Umbilical cord (tissue), 2 donors: Measurements from ENCODE around the gene FBXL19. TPM values are rescaled to one million over a fixed set of nuclear protein-coding genes. Genes with fewer than 3 reads are reported as not detected.

ENCODE experiments used
- DNase-seq: peaks from one replicate; pipeline ENCODE4 v3.0.0-alpha.2; 2015; ENCODE audit warnings: low spot score
- total RNA-seq: library from RNA; depleted of rRNA; stranded (reverse); fragments of >200 nt; gene quantifications from one replicate; pipeline ENCODE4 v1.2.3, GENCODE V29; 2014; ENCODE audit warnings: low replicate concordance; ENCODE audit not compliant: insufficient read depth

The FBXL19 gene
- total RNA-seq, 1 donor from 2014 or later: 10.6 TPM

DNA sequence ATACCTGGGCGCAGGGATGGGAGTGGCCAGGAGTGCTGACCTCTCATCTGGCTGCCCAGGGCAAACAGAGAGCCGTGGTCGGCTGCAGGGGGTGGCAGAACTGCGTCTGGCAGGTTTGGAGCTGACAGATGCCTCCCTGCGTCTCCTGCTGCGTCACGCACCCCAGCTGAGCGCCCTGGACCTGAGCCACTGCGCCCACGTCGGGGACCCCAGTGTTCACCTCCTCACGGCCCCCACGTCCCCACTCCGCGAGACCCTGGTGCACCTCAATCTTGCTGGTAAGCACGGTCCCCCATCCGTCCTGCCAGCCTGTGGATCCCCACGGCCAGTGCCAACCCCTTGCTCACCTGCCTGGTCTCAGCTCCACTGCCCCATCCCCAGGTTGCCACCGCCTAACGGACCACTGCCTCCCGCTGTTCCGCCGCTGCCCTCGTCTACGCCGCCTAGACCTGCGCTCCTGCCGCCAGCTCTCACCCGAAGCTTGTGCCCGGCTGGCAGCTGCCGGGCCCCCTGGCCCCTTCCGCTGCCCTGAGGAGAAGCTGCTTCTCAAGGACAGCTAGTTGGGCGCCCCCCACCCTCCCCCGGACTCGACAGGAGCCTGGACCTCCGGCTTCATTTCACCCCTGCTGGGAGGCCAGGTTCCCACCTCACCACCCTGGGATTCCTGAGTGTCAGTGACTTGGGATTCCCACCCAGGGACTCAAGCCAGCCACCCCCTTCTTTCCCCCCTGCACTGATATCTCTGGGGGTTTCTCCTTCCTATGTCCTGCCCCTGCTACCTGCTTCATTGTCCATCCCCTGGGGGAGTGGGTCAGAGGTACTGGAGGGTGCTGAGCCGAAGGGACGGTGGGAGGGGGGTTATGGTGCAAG is 23.5 kb downstream of the FBXL19 start:
- DNase-seq: no peak

DNA sequence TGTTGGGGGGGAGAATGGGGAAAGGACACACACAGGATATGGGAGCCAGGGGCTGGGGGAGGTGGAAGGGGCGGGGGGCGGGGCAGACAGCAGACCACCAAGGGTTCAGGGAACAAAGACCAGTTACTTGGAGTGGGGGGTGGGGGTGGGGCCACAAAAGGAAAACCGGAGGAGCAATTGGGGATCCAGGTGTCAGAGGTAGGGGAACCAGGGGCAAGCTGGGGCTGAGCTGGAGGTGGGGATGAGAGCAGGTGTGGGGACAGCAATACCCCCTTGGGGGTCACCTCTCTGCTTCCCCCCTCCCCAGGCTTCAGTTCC is 24.1 kb downstream of the FBXL19 start:
- no peak for DNase-seq

DNA sequence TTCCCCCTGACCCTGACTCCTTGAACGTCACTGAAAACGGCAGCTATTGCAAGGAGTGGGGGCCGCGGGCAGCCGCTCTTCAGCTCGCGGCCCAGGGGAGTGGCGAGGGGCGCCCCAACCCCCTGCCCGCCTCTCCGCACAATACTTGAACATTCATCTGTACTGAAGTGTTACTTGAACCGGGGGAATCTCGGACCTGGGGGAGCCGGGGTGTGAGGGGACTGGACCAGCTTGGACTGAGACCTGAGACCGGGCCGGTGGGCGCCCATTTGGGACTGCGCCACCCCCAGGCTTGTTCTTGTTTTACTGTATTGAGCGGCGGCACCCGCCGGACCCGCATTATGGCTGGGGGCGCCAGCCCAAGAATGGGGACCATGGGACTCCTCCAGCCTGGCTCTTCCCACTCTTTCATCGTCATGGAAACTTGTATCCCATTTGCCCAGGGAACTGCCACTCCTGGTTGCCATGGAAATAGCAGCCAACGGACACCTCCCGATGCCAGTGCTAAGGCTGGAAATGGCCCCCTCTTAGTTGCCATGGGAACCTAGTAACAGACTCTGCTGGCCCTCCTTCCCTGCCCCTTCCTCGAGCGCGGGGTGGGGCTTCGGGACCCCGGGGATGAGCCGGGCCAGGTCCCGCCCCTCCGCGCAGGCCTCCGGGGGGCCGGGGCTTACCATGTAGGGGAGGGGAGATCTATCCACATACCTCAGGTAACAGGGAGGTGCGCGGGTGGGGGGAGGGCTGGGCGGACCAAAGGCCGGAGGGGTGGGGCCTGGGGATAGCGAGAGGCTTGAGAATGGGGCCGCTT is 24.7 kb downstream of the FBXL19 start:
- DNase-seq: peak; percentile 100

DNA sequence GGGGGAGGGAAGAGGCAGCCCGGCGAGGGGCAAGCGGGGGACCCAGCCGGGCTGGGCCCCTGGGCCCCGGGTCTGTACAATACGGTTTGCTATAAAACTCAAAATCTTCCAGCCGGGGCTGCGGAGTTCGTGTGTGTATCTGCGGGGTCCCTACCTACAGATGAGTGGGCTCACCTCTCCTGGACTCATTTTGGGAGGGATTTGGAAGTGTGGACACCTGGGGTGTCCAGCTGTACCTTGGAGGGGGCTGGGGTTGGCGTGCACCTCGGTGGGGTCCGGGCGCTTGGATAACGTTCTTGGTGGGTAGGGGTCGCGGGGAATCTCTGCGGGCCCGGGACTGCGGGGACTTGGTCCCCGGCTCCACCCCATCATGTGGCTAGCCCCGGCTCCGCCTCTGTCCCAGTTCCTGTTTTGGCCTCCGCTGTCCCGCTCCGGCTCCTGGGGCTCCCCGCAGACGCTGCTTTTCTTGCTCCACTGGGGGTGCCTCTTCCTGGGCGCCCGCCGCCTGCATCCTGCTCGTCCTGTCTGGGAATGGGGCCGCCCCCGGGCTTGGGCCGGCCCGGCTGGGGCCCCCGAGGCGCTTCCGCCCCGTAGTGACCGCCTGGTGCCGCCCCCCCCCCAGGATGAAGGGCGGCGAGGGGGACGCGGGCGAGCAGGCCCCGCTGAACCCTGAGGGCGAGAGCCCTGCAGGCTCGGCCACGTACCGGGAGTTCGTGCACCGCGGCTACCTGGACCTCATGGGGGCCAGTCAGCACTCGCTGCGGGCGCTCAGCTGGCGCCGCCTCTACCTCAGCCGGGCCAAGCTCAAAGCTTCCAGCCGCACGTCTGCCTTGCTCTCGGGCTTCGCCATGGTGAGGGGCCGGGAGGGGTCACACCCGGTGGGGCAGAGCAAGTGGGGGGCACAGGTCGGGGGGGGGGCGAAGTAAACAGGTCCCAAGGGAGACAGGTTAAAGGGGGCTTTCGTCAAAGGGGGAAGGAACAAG is 25.6 kb downstream of the FBXL19 start, which contains the start of gene ORAI3:
TSS of gene ORAI3 (plus strand) at position 402 of the 983 bp plus-strand sequence. CDS start at position 624, 222 bp downstream.
- peak; percentile 88 for DNase-seq

DNA sequence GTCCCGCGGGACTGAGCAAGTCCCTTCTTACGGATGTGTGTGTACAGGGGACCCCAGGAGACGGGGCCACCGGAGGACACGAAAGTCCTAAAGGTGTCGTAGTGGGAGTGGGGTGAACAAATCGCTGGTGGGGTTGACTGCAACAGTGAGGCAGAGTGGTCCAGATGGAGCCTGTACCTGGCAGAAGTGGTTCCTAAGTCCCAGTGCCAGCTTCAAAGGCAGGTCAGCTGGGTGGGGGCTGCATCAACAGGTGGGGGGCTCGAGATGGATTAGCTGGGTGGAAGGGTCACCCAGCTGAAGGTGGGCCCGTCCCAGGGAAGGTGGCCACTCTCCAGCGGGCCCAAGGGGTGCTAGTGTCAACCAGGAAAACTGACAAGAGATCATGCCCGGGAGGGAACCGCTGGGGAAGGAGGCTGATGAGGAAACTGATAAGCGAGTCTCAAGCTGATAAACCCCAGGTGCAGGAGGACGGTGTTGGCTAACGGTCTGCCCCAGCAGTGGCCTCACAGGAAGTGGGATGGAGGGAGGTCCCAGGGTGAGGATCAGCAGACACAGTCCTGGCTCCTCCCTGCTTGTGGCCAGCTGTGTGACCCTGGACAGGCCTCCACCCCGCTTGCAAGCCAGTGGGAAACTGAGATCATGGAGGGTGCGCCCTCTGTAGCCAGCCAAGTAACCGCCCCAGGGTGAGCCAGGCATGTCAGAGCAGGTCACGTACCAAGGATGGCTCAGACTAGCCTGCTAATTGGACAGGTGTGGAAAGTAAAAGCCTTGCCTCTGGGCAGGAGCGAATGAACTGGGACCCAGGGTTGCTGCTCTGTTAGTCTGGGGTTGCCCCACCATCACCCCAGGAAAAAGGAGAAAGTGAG is 26.5 kb downstream of the FBXL19 start:
- peak; percentile 85 for DNase-seq

DNA sequence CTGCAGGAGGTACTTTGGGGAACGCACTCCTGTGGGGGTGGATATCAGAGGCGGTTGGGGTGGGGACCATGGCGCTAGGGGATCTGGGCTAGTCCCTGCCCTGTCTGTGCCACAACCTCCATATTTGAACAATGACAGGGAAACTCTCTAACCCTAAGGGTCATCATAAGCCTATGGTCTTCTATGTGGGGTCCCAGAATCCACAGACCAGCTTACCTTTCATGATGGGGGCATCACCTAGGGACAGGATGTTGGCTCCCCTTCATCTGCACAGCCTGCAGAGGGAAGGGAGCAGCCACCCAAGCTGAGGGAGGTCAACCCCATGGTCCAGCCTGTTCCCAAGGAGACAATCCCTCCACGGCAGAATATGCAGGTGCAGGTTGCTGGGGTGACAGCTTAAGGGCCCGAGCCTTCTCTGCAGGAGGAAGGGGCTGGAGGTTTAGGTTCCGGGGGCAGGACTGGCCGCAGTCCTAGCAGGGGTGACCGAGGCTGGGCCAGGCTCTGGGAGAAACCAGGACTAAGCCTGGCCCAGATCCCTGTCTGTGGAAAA is 27.2 kb downstream of the FBXL19 start:
- no peak for DNase-seq

DNA sequence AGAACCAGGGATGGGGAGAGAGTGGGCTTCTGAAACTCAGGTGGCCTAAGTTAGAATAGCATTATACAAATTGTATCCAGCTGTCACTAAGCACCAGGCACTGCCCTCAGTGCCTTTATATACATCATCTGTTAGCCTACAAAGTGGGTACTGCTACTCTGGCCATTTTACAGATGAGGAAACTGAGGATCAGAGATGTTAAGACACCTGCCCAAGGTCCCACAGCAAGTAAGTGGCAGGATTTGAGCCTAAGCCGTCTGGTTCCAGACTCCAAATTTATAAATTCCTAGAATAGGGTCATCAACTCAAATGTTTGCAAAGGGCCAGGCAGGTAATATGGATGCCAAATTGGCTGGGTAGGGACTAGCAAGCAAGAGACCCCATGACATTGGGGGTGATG is 27.8 kb downstream of the FBXL19 start:
- DNase-seq: no peak

DNA sequence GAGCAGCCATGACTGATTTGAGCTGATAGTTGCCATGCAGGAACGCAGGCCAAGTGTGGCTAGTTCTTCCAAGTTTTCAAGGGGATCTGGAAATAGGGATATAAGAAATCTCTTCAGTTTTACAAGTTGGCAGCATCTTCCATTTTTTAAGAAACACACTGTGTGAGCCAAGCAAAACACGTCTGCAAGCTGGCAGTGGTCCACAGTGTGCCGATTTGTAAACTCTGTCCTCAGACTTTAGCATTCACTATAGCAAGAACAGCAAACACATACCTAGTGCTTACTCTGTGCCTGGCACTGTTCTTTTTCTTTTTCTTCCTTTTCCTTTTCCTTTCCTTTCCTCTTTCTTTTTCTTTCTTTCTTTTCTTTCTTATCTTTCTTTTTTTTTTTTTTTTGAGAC is 28.4 kb downstream of the FBXL19 start:
- peak; percentile 77 for DNase-seq

DNA sequence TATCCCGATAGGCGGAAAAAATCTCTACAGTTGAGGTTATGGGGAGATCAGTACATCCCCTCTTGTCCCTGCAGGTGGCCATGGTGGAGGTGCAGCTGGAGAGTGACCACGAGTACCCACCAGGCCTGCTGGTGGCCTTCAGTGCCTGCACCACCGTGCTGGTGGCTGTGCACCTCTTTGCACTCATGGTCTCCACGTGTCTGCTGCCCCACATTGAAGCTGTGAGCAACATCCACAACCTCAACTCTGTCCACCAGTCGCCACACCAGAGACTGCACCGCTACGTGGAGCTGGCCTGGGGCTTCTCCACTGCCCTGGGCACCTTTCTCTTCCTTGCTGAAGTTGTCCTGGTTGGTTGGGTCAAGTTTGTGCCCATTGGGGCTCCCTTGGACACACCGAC is 29.7 kb downstream of the FBXL19 start:
- no peak for DNase-seq

DNA sequence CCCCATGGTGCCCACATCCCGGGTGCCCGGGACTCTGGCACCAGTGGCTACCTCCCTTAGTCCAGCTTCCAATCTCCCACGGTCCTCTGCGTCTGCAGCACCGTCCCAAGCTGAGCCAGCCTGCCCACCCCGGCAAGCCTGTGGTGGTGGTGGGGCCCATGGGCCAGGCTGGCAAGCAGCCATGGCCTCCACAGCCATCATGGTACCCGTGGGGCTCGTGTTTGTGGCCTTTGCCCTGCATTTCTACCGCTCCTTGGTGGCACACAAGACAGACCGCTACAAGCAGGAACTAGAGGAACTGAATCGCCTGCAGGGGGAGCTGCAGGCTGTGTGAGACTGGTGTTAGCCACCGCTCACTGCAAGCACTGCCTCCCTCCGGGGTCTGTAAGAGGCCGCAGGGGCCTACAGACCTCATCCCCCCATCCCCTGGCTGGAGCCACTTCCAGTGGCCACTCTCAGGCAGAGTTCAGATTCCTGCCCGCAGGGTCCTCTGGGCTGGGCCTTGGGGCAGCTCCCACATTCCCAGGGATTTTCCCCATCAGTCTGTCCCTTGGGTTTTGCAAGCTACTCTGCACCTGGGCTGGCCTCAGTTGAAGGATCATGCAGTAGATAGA is 30.2 kb downstream of the FBXL19 start:
- DNase-seq: peak; percentile 57

DNA sequence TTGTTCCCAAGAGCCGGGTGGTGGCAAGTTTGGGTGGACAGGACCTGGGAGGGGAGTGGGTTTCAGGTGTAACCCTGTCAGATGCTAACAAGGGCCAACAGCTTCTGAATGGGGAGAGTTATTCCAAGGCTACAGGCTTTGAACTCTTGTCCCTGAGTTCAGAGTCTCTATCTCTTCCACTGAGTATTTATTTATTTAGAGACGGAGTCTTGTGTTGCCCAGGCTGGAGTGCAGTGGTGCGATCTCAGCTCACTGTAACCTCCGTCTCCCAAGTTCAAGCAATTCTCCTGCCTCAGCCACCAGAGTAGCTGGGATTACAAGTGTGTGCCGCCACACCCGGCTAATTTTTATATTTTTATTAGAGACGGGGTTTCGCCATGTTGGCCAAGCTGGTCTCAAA is 31.6 kb downstream of the FBXL19 start:
- no peak for DNase-seq

DNA sequence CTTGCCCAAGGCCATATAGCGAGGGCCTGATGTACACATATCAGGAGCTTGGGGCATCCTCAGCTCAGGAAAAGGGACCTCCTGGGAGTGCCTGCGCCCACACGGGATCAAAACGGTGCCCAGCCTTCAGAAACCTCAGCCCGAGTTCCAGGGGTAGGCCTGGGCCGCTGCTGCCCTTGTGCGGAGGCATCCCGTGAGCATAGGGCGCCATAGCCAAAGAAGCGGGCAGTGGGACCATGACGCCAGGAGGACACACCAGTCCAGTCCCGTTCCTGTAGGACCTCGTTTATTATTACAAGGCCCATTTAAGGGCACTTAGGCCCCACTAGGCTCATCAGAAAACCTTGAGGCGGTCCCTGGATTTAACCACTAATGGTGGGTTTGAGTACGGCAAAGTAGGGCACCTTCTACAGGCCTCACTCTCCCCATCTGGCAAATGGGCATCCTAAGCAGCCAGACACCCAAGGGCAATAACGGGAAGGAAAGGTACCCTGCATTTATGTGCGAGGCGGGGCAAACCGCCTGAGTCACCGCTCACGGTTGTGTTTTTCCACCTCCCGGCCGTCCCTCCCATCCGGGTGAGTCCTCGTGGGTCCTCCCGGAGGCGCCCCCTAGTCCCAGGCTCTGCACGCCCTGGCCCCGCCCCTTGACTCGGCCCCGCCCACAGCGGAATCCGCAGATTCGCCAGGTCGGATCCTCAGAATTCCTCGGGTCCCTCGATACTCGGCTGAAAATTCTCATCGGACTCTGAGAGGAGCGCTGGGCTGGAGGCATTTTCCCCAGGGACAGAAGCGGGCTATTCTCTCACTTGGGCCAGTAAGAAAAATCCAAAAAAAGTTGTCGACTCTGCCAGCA is 33.5 kb downstream of the FBXL19 start:
- DNase-seq: peak; percentile 89

DNA sequence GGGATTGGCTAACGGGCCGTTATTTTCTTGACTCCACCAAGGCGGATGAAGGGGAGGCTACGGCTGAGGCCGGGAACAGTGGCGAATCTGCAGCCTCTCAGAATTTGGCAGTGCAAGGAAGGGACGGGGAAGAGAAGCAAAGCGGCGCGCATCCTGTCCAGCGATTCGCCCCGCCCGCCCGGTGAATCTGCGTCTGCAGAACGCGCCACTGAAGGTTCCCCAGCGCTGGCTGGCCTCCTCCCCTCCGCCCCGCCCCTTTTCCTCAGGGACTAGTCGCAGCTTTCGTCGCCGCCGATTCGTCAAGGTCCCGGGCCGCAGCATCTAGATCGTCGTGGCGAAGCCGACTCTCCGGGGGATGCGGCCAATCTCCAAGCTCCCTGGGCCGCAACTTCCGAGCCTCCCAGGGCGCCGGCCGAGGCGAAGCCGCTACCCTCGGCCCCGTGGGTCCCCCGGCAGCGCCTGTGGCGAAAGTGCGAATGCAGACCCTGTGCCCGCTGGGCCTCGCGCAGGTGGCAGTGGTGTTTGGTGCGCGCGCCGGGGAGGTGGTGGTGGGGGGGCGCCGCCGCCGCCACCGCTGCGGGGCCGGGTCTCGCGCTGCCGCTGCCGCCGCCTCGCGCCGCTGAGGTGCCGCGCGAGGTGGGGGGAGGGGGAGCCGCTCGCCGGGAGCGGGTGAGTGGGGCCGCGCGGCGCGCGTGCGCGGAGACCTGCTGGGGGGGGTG is 34.2 kb downstream of the FBXL19 start, which contains the start of gene SETD1A:
TSS of gene SETD1A (plus strand) at position 299 of the 719 bp plus-strand sequence. CDS start 978 bp downstream, outside the sequence.
- peak; percentile 99 for DNase-seq

DNA sequence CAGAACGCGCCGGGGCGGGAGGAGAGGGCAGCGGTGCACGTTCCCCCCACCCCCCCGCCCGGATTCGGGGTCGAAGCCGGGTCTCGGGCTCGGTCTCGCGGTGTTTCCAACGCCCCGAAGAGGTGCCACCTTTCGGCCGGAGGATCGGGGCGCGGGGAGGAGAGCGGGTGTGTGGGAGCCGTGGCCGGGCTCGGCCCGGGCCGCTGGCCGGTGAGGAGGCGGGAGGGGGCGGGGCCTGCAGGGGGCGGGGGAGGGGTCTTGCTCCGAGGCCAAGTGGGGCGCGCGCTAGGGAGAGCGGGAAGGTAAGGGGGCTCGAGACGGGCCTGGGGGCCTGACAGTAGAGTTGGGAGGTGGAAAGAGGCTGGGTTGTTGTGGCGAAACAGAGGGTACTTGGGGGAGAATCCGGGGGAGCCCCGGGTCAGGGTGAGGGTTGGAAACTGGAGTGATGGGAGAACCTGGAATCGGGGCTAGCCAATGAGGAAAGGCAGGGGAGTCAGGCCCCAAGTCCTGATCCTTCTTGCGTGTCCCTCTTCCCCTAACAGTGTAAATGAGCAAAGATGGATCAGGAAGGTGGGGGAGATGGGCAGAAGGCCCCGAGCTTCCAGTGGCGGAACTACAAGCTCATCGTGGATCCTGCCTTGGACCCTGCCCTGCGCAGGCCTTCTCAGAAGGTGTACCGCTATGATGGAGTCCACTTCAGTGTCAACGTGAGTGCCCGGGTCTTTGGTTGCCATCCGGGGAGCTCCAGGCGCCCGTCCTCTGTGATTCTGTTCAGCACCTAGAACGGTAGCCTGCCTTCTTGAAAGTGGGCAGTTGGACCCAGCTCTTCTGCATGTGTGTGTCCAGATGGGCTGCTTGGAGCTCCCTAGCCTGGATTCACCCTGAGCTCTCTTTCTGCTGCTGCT is 35.1 kb downstream of the FBXL19 start:
- DNase-seq: peak; percentile 38

DNA sequence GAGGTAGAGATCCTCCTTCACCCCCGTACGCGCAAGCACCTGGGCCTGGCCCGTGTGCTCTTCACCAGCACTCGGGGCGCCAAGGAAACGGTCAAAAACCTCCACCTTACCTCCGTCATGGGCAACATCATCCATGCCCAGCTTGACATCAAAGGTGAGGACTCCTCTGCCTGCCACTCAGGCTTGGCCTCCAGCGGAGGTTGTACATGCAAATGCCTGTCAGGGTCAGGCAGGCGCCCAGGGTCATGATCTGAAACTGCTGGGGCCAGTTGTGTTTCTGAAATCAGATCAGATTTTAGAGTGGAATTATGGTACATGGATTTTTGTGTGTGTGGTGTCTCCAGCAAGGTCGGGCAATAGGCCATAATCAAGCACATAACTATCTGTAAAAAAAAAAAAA is 38.0 kb downstream of the FBXL19 start:
- no peak for DNase-seq

DNA sequence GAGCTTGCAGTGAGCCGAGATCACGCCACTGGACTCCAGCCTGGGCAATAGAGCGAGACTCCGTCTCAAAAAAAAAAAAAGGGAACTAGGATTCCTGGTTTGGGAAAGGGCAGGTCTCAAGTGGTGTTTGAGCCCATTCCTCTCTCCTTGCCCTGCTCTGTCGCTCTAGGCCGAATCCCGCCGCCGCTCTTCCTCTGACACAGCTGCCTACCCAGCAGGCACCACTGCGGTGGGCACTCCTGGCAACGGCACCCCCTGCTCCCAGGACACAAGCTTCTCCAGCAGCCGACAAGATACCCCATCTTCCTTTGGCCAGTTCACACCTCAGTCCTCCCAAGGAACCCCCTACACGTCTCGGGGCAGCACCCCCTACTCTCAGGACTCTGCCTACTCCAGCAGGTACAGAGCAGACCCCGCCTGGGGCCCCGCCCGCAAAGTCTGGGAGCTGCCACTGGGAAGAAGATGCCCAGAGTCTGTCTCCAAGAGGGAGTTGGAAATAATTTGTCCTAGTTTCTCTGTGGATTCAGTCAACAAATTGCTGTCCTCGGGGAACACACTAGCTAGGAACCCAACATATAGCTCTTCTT is 40.6 kb downstream of the FBXL19 start:
- DNase-seq: no peak
